ENCODE results near the gene ASMTL.

DNA sequence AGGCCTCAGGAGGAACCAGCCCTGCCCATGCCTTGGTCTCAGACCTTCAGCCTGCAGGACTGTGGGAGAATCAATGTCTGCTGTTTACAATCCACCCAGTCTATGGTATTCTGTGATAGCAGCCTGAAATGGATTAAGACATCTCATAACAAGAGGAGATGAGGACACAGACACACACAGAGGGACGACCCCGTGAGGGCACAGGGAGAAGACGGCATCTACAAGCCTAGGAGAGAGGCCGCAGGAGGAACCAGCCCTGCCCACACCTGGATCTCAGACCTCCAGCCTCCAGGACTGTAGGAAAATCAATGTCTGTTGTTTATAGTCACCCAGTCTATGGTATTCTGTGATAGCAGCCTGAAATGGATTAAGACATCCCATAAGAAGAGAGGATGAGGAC lies 64.1 kb downstream of the ASMTL start:
- TF ChIP-seq, protein P1, sequence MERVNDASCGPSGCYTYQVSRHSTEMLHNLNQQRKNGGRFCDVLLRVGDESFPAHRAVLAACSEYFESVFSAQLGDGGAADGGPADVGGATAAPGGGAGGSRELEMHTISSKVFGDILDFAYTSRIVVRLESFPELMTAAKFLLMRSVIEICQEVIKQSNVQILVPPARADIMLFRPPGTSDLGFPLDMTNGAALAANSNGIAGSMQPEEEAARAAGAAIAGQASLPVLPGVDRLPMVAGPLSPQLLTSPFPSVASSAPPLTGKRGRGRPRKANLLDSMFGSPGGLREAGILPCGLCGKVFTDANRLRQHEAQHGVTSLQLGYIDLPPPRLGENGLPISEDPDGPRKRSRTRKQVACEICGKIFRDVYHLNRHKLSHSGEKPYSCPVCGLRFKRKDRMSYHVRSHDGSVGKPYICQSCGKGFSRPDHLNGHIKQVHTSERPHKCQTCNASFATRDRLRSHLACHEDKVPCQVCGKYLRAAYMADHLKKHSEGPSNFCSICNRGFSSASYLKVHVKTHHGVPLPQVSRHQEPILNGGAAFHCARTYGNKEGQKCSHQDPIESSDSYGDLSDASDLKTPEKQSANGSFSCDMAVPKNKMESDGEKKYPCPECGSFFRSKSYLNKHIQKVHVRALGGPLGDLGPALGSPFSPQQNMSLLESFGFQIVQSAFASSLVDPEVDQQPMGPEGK (CRISPR knock-in tag; IDR thresholded peaks at IDR 0.05; ENCODE audit: borderline replicate concordance): no peak
- TF ChIP-seq, protein P2, sequence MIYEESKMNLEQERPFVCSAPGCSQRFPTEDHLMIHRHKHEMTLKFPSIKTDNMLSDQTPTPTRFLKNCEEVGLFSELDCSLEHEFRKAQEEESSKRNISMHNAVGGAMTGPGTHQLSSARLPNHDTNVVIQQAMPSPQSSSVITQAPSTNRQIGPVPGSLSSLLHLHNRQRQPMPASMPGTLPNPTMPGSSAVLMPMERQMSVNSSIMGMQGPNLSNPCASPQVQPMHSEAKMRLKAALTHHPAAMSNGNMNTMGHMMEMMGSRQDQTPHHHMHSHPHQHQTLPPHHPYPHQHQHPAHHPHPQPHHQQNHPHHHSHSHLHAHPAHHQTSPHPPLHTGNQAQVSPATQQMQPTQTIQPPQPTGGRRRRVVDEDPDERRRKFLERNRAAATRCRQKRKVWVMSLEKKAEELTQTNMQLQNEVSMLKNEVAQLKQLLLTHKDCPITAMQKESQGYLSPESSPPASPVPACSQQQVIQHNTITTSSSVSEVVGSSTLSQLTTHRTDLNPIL (CRISPR knock-in tag; IDR thresholded peaks at IDR 0.05; ENCODE audit: low read depth): no peak
- TF ChIP-seq TCF4 (CRISPR knock-in tag; IDR thresholded peaks at IDR 0.05; ENCODE audit: borderline replicate concordance) (no peak), ISL1 (CRISPR knock-in tag; IDR thresholded peaks at IDR 0.05) (no peak), PPARA (CRISPR knock-in tag; IDR thresholded peaks at IDR 0.05; ENCODE audit: borderline replicate concordance) (no peak), ZNF565 (CRISPR knock-in tag; conservative IDR thresholded peaks at IDR 0.05; ENCODE audit: low read depth) (no peak), ARNTL (CRISPR knock-in tag; IDR thresholded peaks at IDR 0.05; ENCODE audit: borderline replicate concordance, low read depth) (no peak), ZFP3 (CRISPR knock-in tag; IDR thresholded peaks at IDR 0.05) (no peak), TOX (CRISPR knock-in tag; IDR thresholded peaks at IDR 0.05; ENCODE audit: borderline replicate concordance) (no peak)
- TF ChIP-seq, protein P3, sequence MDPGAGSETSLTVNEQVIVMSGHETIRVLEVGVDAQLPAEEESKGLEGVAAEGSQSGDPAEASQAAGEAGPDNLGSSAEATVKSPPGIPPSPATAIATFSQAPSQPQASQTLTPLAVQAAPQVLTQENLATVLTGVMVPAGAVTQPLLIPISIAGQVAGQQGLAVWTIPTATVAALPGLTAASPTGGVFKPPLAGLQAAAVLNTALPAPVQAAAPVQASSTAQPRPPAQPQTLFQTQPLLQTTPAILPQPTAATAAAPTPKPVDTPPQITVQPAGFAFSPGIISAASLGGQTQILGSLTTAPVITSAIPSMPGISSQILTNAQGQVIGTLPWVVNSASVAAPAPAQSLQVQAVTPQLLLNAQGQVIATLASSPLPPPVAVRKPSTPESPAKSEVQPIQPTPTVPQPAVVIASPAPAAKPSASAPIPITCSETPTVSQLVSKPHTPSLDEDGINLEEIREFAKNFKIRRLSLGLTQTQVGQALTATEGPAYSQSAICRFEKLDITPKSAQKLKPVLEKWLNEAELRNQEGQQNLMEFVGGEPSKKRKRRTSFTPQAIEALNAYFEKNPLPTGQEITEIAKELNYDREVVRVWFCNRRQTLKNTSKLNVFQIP (CRISPR knock-in tag; IDR thresholded peaks at IDR 0.05; ENCODE audit: borderline replicate concordance, low read depth): no peak
- TF ChIP-seq, protein P4, sequence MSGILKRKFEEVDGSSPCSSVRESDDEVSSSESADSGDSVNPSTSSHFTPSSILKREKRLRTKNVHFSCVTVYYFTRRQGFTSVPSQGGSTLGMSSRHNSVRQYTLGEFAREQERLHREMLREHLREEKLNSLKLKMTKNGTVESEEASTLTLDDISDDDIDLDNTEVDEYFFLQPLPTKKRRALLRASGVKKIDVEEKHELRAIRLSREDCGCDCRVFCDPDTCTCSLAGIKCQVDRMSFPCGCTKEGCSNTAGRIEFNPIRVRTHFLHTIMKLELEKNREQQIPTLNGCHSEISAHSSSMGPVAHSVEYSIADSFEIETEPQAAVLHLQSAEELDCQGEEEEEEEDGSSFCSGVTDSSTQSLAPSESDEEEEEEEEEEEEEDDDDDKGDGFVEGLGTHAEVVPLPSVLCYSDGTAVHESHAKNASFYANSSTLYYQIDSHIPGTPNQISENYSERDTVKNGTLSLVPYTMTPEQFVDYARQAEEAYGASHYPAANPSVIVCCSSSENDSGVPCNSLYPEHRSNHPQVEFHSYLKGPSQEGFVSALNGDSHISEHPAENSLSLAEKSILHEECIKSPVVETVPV (CRISPR knock-in tag; IDR thresholded peaks at IDR 0.05): no peak
